Activated T-helper 1 cell treated with anti-CD3 and anti-CD28 coated beads, Interleukin-2, amount 50 U/mL, for 16 hours (primary cell): ENCODE measurements around the gene PARVB.

Experiments
- DNase-seq, 2 donors: peaks; one replicate each; pipeline ENCODE4 v3.0.0-alpha.2; 2020; ENCODE audit warnings: low read depth in 1 of 2, low spot score in 1 of 2

Gene PARVB

DNA sequence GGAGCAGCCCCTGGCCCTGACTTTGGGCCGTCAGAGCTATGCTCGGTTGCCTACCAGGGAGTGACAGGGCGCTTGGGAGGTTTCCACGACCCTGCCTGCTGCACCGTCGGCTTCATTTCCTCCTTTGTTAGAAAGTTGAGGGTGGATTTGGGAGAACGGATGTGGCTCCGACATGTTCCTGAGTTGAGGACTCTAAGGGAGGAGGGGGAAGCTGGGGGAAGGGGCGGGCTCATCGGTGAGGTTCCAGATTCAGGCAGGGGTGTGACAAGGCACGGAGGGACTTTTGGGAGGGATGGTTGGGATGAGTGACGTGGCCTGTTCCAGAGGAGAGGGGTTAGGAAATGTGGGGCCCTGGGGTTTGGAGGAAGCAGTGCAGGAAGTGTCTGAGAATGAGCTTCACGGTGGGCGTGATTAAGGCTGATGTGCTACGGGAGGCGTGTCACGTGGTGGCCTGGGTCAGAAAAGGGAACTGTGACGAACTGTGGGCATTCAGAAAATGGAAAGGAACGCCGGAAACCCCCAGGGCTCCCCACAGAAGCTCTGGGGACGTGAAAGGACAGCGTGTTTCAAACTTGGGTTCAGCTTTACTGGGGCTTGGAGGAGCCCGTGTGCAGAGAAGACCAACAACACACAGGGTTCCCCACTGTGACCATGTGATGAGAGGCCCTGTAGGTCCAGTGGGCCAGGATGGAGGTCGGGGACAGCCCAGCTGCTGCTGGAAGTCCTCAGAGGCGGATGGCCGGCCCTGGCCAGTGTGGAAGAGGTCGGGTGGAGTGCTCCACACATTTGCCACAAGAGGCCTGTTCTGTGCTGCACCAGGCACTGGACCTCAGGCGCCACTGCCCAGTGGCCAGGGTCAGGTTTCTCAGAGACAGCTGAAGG, 2.8 kb downstream of the PARVB start:
- peak; percentile 18 to 38 for DNase-seq

DNA sequence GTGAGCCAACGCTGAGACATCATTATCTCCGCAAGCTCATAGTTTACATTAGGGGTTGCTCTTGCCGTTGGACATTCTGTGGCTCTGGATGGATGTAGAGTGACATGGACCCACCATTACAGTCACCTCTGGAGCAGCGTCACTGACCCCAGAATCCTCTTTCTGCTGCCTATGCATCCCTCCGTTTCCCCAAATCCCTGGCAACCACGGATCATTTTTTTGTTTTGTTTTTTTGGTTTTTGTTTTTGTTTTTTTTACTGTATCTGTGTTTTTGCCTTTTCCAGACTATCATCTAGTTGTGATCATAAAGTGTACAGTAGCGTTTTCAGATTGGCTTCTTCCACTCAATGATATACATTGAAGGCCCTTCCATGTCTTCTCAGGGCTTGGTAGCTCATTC, 4.0 kb downstream of the PARVB start:
- no peak for DNase-seq

DNA sequence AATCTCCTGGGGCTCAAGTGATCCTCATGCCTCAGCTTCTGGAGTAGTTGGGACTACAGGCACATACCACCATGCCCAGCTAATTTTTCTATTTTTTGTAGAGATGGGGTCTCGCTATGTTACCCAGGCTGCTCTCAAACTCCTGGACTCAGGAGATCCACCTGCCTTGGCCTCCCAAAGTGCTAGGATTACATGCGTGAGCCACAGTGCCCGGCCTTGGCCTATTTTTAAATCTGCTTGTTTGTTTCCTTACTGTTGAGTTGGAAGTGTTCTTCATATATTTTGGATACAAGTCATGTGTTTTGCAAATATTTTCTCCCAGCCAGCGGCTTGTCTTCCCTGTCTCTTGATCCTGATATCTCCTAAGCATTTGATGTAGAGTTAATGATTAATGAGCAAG, 5.0 kb downstream of the PARVB start:
- no peak for DNase-seq

DNA sequence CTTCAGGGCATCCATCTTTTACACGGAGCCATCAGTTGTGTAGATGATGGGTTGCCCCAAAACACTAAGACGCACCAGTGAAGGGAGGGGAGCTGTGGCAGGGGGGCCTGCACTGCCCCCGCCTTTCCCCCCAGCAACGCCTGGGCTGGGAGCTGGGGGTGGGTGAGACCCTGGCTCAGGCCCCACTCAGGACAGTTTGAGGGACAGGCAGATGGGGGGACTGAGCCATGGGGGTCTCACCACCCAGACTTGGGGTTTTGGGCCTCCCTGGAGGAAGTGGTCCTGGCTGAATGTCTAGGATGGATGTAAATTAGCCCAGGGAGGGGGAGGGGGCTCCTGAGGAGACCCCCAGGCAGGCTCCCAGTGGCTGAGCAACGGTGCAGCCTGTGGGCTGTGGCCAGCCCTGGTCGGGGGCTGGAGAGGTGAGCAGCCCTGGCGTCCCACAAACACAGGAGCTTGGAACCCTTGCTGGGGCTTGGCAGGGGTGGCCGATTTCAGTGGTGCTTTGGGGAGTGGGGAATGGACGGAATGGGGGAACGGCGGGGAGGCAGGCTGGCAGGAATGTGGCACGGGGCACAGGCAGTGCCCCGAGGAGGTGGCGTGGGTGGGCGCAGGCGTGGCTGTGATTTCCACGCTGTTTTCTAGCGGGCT, 6.1 kb downstream of the PARVB start:
- DNase-seq = no peak

DNA sequence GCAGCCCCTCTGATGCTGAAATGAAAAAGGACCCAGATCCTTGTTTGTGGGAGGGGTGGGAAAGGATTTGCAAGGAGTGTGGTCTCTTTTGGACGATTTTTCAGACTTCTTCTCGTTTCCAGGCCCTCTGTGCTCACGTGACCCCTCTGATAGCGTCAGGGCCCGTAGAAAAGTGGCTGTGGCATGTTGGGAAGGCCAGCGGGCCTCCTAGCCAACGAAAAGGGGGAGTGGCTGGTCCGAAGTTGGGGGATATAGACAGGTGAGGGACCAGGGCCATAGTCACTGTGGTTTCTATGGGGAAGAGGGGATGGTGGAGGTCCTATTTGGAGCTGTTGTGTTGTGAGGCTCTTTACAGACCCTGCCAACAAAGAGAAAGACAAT, 6.6 kb downstream of the PARVB start:
- DNase-seq = no peak

DNA sequence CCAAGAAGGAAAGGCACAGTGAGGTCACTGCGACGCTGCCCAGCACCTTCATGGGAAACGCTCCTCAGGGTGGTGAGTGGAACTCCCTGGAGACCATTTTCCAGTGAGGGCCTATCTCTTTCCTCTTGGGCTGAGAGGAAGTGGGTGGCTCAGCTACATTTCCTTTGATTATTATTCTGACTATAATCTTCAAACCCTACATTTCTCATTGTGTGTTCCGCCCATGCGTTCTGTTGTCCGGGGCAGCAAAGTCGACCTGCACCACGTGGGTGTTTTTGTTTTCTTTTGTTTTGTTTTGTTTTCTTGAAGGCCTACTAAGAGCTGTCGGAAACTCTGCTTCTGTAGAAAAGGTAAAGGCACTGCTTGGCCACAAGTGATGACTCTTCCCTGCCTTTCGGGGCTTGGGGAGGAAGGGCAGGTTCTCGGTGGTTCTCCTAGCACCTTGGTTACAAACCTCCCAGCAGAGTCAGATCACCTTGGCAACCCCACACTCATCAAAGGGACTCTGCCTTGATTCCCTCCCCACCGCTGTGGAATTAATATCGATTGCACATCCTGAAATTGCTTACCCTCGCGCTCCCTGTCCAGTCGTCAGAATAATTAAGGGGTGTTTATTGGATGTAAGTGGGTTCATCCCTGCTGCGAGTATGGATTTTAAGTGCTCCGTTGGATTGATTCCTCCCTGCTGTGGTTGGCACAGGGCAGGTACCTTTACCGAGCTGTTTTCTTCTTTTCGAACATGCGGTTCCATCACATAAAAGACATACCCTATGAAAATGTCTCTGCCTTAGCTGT, 7.3 kb downstream of the PARVB start:
- DNase-seq = no peak

DNA sequence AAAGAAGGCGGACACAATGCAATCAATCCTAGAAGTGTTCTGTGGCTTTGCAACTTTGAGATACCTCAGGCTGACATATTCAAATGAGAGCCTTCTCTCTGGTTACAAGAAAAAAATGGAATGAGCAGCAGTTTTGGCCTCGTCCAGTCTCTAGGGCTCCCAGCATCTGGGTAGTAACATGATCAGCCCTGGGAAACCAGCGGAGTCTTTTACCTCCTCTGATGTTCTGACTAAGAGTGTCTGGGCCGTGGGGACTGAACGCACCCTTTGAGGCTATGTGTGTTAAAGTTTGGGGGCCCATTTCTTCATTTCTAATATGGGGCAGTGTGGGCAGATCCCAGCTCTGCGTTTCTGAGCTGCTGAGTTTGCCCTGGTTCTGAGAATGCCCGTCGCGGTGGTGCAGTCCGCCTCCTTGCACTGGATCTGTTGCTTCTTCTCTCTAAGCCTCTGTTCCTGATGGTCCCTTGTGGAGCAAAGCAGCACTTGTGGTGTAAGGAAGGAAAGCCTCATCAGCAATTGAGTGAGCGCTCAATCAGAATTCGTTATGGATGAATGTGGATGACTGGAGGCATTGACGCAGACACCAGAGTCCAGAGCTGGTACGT, 8.1 kb downstream of the PARVB start:
- no peak for DNase-seq

DNA sequence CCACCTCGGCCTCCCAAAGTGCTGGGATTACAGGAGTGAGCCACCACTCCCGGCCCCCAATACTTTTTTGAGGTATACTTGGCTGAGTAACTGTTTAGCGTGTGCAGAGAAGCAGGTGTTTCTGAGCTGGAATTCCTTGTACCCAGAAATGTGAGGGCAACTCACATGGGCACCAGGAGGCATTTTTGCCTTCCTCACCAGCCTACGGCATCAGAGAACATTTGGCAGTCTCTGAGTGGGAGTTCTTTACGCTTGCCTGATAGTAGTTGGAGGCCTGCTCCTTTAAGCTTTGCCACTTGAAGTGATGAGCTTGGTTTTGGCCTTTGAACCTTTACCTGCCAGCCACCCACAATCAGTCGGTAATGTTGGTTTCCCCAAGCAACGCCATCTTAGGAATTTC, 9.2 kb downstream of the PARVB start:
- DNase-seq = no peak

DNA sequence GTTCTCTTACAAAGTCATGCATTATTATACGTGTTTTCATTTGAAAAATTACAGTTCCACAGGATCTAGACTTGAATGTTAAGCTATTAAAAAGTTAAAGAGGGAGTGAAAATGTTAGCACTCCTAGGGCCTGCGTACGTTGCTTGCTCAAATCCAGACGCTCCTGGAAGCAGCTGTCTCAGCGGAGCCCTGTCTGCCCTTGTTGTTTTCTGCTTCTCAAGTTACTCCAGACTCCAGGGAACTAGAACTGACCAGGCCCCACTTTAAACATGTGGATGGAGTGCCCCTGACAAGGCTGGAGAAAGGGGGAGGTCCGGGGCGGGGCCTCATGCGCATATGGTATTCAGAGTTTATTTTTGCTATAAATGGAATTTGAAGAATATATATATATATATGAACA, 9.6 kb downstream of the PARVB start:
- DNase-seq = no peak

DNA sequence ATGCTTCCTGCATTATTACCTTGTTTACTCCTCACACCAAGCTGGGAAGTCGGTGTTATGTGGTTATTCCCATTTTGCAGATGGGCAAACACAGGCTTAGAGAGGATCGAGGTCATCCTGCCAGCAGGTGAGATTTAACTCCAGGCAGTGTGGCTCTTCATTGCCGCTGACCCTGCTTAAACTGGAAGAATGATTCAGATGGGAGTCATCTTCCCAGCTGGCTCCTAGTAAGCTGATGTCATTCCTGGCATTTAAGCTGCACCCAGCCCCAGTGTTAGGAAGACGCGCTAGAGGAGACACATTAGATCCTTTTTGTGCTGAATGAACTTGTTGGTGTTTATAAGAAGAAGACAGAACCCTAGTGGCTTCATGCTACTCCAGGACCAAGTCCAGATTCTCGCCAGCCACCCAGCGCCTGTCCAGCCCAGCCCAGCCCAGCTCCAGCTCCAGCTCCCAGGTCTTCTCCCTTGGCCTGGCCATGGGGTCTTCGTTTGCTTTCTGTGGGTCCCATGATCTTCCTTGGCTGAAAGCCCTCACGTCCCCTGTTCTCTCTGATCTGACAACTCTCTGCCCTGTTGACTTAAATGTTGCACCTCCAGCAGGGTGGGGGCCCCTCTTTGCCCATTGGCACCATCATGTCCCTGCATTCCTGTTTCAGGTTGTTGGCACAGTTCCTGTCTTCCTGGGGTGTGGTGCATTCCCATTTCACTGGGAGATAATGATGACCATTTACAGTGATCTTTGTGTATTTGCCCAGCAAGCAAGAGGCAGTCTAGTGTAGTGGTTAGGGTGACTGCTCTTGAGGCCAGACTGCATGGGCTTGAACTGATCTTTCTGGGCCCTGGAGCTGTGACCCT, 13.6 kb downstream of the PARVB start:
- no peak for DNase-seq

DNA sequence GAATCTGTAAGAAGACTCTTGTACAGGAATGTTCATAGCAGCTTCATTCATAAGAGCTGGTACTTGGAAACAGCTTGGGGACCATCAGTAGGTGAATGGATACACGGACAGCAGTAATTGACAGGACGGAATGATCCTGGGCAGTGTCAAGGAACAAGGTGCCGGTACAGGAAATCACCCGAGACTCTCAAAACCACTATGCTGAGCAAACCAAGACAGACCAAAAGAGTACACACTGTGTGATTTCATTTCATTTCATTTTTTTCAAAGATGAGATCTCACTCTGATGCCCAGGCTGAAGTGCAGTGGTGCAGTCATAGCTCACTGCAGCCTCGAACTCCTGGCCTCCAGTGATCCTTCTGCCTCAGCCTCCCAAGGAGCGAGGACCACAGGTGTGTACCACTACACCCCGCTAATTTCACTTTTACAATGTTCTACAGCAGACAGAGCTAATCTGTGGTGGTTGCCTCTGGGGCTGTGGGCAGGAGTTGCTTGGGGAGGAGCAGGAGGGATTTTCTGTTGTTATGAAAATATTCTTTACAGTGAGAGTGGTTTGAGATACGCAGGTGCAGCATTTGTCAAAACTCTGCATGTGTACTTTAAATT, 15.6 kb downstream of the PARVB start:
- DNase-seq = no peak

DNA sequence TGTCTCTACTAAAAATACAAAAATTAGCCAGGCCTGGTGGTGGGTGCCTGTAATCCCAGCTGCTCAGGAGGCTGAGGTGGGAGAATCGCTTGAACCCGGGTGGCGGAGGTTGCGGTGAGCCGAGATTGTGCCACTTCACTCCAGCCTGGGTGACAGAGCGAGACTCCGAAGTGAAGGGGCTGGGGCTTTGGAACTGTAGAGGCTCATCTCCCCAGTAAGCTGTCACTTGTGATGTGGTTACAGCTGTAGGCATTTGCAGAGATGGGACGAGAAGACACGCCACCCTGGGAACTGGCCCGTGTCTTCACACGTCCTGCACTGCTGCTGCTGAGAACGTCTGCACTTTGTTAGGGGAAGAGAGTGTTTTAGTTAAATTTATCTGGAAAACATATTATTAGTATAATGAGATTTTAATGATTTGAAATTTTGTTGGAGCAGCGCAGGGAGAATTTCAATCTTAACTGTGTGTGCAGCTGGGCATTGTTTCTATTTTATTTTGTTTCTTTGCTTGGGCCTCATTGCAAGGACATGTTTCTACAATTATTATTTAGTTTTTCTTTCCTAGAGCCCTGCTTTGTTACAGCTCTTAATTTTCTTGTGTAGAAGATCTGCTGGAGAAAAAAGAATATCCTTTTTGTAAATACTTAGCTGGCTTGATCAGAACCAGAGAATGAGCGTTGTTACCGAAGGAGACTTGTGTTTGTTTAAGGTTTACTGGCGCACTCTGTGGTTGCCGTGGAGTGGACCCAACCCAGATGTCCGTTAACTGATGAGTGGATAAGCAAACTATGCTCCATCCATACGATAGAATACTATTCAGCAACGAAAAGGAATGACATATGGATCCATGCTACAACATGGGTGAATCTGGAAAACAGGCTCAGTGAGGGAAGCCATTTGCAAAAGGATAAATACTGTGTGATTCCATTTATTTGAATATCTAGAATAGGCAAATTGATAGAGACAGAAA, 18.4 kb downstream of the PARVB start:
- DNase-seq = no peak

DNA sequence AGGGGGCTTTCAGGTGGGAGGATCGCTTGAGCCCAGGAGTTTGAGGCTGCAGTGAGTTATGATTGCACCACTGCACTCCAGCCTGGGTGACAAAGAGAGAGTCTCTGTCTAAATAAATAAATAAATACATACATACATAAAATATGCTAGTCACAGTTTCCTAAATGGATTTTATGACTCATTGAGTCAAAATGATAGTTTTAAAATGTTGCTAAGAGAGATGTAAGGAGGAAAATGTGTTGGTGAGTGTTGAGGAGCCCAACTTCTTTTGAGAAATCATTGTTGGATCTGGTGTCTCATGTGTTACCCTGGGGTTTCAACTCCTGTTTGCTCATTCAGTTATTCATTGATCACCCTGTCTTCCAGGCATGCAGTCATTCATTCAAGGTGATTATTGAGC, 21.0 kb downstream of the PARVB start:
- DNase-seq = no peak

DNA sequence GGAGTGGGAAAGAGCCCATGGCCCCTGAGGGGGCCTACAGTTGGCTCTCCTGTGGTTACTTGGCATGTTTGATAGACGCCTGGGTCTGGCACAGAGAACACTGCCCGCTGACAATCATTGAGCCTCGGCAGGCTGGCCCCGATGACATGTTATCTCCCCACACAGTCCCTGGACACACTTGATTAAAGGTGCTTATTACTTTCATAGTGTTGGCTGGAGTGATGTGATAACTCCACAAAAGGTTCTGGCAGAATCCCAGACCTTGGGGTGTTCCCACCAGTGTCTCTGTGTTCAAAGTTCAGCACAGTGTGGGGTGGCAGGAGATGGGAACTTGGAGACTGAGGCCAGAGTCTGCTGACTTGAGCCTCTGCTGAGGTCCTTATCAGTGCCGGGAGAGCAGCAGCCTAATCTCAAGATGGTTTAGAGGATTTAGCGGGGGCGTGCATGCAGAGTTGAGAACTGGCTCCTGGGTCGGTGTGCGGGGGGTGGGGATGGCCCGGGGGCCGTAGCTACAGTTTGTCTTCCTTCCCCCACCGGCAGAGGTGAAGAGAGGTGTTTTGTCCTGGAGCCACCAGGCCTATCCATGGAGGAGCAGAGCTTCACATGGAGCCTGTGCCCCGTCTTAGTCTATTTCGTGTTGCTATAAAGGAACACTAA, 22.5 kb downstream of the PARVB start:
- no peak for DNase-seq

DNA sequence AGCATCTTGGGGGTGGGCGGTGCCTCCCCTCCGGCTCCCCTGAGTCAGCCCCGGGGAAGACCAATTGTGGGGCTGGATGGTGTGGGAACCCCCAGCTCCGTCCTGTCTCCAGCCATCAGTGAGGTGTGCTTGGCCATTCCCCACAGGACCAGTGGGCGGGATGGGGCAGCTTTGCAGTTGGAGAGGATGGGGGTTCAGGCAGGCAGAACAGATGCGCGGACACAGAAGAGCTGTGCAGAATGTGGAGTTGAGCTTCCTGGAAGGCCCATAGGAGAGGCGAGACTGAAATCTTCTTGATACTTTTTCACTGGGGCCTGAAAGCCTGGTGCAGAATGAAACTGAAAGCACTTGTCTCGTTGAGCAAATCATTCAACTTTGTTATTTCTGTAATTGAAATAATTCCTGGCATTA, 23.8 kb downstream of the PARVB start:
- no peak for DNase-seq

DNA sequence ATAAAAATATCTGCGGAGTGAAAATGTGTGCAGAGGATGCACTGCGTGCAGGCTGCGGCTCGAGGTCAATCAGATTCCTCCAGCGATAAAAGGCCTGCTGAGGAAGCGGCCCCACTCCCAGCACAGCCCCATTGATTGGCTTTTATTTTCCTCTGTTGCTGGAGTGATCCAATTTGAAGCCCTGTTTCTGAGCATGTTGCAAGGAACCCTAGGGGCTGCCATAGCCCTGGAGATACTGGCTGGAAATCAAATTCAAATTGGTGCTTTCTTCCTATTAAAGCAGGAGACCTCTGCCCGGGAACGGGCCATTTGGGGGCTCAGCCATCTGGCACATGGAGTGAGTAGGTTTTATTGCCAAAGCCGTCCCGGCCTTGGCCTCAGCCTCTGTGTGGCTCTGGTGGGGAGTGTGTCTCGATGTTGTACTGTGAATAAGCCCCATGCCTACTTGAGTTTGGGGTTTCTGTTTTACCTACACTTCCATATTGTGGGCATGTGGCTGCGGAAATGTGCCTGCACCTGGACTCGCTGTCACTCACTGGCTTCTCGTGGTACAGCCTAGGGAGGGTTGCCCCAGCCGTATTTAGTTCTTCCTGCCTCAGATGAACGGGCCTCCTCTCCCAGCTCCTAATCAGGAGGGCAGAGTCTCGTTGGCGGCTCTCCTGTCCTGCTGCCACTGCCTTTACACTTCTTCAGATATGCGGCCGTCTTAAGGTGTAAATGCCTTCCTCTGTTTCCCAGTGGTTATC, 25.6 kb downstream of the PARVB start:
- DNase-seq = no peak

DNA sequence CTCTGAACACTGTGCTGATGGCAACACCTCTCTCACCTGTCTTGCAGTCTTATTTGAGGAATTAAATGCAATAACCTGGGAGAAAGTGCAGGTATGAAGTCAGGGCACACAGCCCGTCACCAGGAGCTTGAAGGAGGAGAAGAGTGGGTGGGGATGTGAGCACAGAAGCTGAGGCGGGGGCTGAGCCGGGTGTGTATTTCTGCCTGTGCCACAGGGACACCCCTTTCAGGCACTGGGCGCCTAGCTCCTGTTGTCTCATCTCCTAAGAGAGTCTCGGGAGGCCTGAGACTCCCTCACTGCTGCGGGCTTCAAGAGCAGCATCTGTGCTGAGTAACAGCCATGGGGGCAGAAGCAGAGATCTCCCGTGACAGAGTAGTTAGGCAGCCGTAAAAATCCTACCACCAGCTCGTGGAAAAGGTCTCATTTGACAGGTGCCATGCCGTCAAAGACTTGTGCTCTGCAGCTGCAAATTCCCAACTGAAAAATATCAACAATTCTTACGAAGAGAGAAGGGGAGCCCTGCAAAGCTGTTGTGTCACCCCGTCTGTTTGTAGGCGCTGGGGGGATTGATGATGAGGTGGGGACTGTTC, 26.8 kb downstream of the PARVB start:
- no peak for DNase-seq
